Measurements from ENCODE around the gene GLP1R. TPM values are rescaled to one million over a fixed set of nuclear protein-coding genes. Genes with fewer than 3 reads are reported as not detected.

Gene GLP1R
- polyA plus RNA-seq (2012; ENCODE audit: low read depth, missing spikeins), result not detected

- DNase-seq (ENCODE audit: insufficient read length, low spot score) (no peak), FAIRE-seq (no peak)
- TF ChIP-seq POU2F2 (IDR thresholded peaks at IDR 0.05; ENCODE audit: low read depth, low read length) (no peak), PAX5 (IDR thresholded peaks at IDR 0.05; ENCODE audit: insufficient read depth, low read length, severe bottlenecking) (no peak), TAF1 (IDR thresholded peaks at IDR 0.05; ENCODE audit: low read depth, low read length) (no peak), SPI1 (IDR thresholded peaks at IDR 0.05; ENCODE audit: low read depth, low read length) (no peak), POLR2A (IDR thresholded peaks at IDR 0.05; ENCODE audit: low read depth, low read length) (no peak), POLR2AphosphoS5 (IDR thresholded peaks at IDR 0.05; ENCODE audit: low read depth, low read length) (no peak)
Observed at GRCh38 chr6:39048481-39049399, at the start of gene GLP1R. GLP1R (plus strand) TSS chr6:39048781; CDS start chr6:39048841, 60 bp downstream.

DNA sequence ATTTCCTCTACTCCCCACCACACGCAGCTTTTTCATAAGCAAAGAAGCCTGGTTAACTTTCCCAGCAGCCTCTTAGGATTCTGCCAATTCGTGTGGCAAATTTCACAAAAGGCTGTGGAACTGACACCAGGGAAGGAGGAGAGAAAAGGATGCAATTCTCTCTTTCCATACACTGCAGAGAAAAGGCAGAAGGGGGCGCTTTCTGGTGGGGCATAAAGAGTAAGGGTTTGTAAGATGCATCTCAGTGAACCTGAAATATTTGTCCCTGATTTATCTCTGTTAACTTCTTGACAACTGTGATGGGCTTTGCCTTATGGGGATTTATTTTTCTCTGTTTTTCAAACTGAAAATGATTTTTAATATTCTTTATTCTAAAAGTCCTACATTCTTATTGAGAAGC is 45.5 kb upstream of the GLP1R start:
- FAIRE-seq, result no peak
- DNase-seq (ENCODE audit: insufficient read length, low spot score), result no peak
- TF ChIP-seq POLR2A (IDR thresholded peaks at IDR 0.05; ENCODE audit: low read depth, low read length) (no peak), TAF1 (IDR thresholded peaks at IDR 0.05; ENCODE audit: low read depth, low read length) (no peak), POU2F2 (IDR thresholded peaks at IDR 0.05; ENCODE audit: low read depth, low read length) (no peak), POLR2AphosphoS5 (IDR thresholded peaks at IDR 0.05; ENCODE audit: low read depth, low read length) (no peak), SPI1 (IDR thresholded peaks at IDR 0.05; ENCODE audit: low read depth, low read length) (no peak), PAX5 (IDR thresholded peaks at IDR 0.05; ENCODE audit: insufficient read depth, low read length, severe bottlenecking) (no peak)

DNA sequence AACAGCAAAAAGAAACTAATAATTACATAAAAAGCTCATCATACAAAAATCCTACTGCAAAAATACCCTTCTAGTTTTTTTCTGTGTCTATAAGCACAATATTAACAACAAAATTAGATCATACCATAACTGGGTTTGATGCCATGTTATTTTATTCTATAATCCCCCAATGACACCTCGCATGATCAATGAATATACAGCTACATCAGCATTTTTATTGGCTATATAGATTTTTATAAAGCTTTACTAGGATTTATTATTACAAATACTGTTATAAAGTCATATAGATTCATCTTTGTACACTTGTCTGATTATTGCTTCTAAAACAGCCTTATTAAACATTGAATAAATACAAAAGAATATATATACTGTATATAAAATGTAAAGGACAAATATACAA is 45.1 kb upstream of the GLP1R start:
- FAIRE-seq (no peak), DNase-seq (ENCODE audit: insufficient read length, low spot score) (no peak)
- no peak for TF ChIP-seq TAF1 (IDR thresholded peaks at IDR 0.05; ENCODE audit: low read depth, low read length)
- TF ChIP-seq POLR2AphosphoS5 (IDR thresholded peaks at IDR 0.05; ENCODE audit: low read depth, low read length), result no peak
- no peak for TF ChIP-seq POU2F2 (IDR thresholded peaks at IDR 0.05; ENCODE audit: low read depth, low read length)
- TF ChIP-seq PAX5 (IDR thresholded peaks at IDR 0.05; ENCODE audit: insufficient read depth, low read length, severe bottlenecking), result no peak
- no peak for TF ChIP-seq SPI1 (IDR thresholded peaks at IDR 0.05; ENCODE audit: low read depth, low read length)
- TF ChIP-seq POLR2A (IDR thresholded peaks at IDR 0.05; ENCODE audit: low read depth, low read length), result no peak

- DNase-seq (ENCODE audit: insufficient read length, low spot score) (no peak), FAIRE-seq (no peak)
Observed at GRCh38 chr6:39004801-39005200, 43.8 kb upstream of the GLP1R start.

GRCh38 chr6:39005774-39006173 is 42.8 kb upstream of the GLP1R start:
- DNase-seq (ENCODE audit: insufficient read length, low spot score) (no peak), FAIRE-seq (no peak)
- TF ChIP-seq POLR2AphosphoS5 (IDR thresholded peaks at IDR 0.05; ENCODE audit: low read depth, low read length) (no peak), POU2F2 (IDR thresholded peaks at IDR 0.05; ENCODE audit: low read depth, low read length) (no peak), SPI1 (IDR thresholded peaks at IDR 0.05; ENCODE audit: low read depth, low read length) (no peak), POLR2A (IDR thresholded peaks at IDR 0.05; ENCODE audit: low read depth, low read length) (no peak), TAF1 (IDR thresholded peaks at IDR 0.05; ENCODE audit: low read depth, low read length) (no peak)

More at GRCh38 chr6:39004801-39005200, 43.8 kb upstream of the GLP1R start:
- no peak for TF ChIP-seq POU2F2 (IDR thresholded peaks at IDR 0.05; ENCODE audit: low read depth, low read length)
- no peak for TF ChIP-seq POLR2A (IDR thresholded peaks at IDR 0.05; ENCODE audit: low read depth, low read length)
- no peak for TF ChIP-seq TAF1 (IDR thresholded peaks at IDR 0.05; ENCODE audit: low read depth, low read length)
- TF ChIP-seq POLR2AphosphoS5 (IDR thresholded peaks at IDR 0.05; ENCODE audit: low read depth, low read length), result no peak
- TF ChIP-seq PAX5 (IDR thresholded peaks at IDR 0.05; ENCODE audit: insufficient read depth, low read length, severe bottlenecking), result no peak
- no peak for TF ChIP-seq SPI1 (IDR thresholded peaks at IDR 0.05; ENCODE audit: low read depth, low read length)

DNA sequence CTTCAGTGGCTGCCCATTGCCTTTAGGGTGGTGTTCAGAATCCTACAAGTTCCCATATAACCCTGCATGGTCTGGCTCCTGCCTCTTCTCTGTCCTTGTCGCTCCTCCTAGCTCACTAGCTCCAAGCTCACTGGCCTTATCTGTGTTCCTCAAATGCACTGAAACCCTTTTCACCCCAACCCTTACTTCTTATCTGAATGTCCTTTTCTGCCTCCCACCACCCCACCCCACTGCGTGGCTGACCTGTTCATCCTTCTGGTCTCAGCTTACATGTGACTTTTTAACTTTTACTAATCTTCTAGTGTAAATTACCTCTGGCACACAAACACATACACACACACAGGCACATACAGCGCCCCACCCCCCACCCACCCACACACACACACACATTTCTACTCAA is 41.0 kb upstream of the GLP1R start:
- DNase-seq (ENCODE audit: insufficient read length, low spot score) (no peak), FAIRE-seq (no peak)
- TF ChIP-seq POU2F2 (IDR thresholded peaks at IDR 0.05; ENCODE audit: low read depth, low read length), result no peak
- TF ChIP-seq POLR2AphosphoS5 (IDR thresholded peaks at IDR 0.05; ENCODE audit: low read depth, low read length), result no peak
- no peak for TF ChIP-seq SPI1 (IDR thresholded peaks at IDR 0.05; ENCODE audit: low read depth, low read length)
- TF ChIP-seq POLR2A (IDR thresholded peaks at IDR 0.05; ENCODE audit: low read depth, low read length), result no peak
- no peak for TF ChIP-seq TAF1 (IDR thresholded peaks at IDR 0.05; ENCODE audit: low read depth, low read length)
- TF ChIP-seq PAX5 (IDR thresholded peaks at IDR 0.05; ENCODE audit: insufficient read depth, low read length, severe bottlenecking), result no peak

GRCh38 chr6:39008737-39009136 is 39.8 kb upstream of the GLP1R start:
- TF ChIP-seq POLR2A (IDR thresholded peaks at IDR 0.05; ENCODE audit: low read depth, low read length) (no peak), PAX5 (IDR thresholded peaks at IDR 0.05; ENCODE audit: insufficient read depth, low read length, severe bottlenecking) (no peak), POLR2AphosphoS5 (IDR thresholded peaks at IDR 0.05; ENCODE audit: low read depth, low read length) (no peak), TAF1 (IDR thresholded peaks at IDR 0.05; ENCODE audit: low read depth, low read length) (no peak)
- FAIRE-seq, result no peak

DNA sequence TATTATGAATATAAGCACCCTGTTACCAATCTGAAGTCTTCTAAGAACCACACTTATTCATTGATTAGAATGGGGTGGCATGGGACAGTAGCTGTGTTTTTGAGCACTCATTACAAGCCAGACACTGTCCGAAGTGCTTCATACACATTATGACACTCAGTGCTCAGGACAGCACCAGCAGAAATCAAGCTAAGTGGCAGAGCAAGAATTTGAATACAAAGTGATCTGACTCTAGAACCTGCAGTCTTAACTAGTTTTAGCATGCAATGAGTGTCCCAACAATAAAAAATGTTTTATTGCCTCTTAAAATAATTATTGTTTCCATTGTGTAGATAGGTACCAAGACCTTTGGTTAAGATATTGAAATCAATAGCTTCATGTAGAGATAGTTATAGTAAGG is 39.1 kb upstream of the GLP1R start:
- no peak for TF ChIP-seq TAF1 (IDR thresholded peaks at IDR 0.05; ENCODE audit: low read depth, low read length)
- no peak for TF ChIP-seq POLR2AphosphoS5 (IDR thresholded peaks at IDR 0.05; ENCODE audit: low read depth, low read length)
- no peak for TF ChIP-seq PAX5 (IDR thresholded peaks at IDR 0.05; ENCODE audit: insufficient read depth, low read length, severe bottlenecking)
- TF ChIP-seq SPI1 (IDR thresholded peaks at IDR 0.05; ENCODE audit: low read depth, low read length), result no peak
- no peak for TF ChIP-seq POU2F2 (IDR thresholded peaks at IDR 0.05; ENCODE audit: low read depth, low read length)
- no peak for TF ChIP-seq POLR2A (IDR thresholded peaks at IDR 0.05; ENCODE audit: low read depth, low read length)
- FAIRE-seq, result no peak

More at GRCh38 chr6:39008737-39009136, 39.8 kb upstream of the GLP1R start:
- DNase-seq (ENCODE audit: insufficient read length, low spot score), result no peak

DNA sequence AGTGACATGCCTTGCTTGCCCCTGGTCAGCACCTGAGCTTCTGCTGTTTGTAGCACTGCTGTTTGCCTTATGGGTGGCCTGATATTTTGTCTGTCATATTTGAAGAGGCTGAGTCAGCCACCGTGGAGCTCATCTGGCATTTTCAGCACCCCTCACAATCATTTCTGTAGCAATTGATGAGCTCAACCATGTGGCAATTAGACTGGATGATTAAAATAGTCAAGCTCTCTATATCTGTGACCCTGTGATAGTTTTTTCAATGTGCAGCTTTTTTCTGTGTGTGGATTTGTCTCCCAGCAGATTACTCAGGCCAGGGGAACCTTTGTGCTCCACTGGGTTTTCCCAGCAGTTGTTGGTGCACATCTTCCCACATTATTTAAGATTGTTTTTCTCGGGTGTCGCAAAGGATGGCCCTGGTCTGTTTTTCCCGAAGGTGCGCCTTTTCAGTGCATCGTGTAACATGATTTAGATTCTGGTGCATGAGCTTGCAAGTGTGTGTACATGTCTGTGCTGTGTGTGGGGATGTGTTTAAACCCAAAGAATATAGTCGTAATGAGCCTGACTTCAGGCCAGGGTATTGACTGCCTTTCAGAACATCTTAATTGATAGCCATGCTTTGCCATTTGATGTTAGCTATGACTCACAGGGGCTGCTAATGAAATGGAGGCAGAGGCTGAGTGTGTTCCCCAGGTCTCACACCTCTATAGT is 31.6 kb upstream of the GLP1R start:
- FAIRE-seq (no peak), DNase-seq (ENCODE audit: insufficient read length, low spot score) (no peak)
- TF ChIP-seq POU2F2 (IDR thresholded peaks at IDR 0.05; ENCODE audit: low read depth, low read length), result no peak
- no peak for TF ChIP-seq TAF1 (IDR thresholded peaks at IDR 0.05; ENCODE audit: low read depth, low read length)
- TF ChIP-seq SPI1 (IDR thresholded peaks at IDR 0.05; ENCODE audit: low read depth, low read length), result no peak
- no peak for TF ChIP-seq POLR2AphosphoS5 (IDR thresholded peaks at IDR 0.05; ENCODE audit: low read depth, low read length)
- TF ChIP-seq POLR2A (IDR thresholded peaks at IDR 0.05; ENCODE audit: low read depth, low read length), result no peak
- no peak for TF ChIP-seq PAX5 (IDR thresholded peaks at IDR 0.05; ENCODE audit: insufficient read depth, low read length, severe bottlenecking)

More for the DNA sequence above, 39.1 kb upstream of the GLP1R start:
- DNase-seq (ENCODE audit: insufficient read length, low spot score), result no peak

Measured in GM12891 (cell line).